ENCODE measurements around the gene ZFYVE9. TPM values are rescaled to one million over a fixed set of nuclear protein-coding genes. Genes with fewer than 3 reads are reported as not detected.

The ZFYVE9 gene
- total RNA-seq, 2 donors from 2014 or later: 15.8 to 18.5 TPM

- DNase-seq (ENCODE audit: low spot score): no peak
- H3K36me3 ChIP-seq: no peaks in the 10 kb centered on the region
- TF ChIP-seq, protein P1, sequence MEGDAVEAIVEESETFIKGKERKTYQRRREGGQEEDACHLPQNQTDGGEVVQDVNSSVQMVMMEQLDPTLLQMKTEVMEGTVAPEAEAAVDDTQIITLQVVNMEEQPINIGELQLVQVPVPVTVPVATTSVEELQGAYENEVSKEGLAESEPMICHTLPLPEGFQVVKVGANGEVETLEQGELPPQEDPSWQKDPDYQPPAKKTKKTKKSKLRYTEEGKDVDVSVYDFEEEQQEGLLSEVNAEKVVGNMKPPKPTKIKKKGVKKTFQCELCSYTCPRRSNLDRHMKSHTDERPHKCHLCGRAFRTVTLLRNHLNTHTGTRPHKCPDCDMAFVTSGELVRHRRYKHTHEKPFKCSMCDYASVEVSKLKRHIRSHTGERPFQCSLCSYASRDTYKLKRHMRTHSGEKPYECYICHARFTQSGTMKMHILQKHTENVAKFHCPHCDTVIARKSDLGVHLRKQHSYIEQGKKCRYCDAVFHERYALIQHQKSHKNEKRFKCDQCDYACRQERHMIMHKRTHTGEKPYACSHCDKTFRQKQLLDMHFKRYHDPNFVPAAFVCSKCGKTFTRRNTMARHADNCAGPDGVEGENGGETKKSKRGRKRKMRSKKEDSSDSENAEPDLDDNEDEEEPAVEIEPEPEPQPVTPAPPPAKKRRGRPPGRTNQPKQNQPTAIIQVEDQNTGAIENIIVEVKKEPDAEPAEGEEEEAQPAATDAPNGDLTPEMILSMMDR (IDR thresholded peaks at IDR 0.05): peak; percentile 40 to 77
Observed at GRCh38 chr1:52127181-52128180, 14.4 kb upstream of the ZFYVE9 start.

DNA sequence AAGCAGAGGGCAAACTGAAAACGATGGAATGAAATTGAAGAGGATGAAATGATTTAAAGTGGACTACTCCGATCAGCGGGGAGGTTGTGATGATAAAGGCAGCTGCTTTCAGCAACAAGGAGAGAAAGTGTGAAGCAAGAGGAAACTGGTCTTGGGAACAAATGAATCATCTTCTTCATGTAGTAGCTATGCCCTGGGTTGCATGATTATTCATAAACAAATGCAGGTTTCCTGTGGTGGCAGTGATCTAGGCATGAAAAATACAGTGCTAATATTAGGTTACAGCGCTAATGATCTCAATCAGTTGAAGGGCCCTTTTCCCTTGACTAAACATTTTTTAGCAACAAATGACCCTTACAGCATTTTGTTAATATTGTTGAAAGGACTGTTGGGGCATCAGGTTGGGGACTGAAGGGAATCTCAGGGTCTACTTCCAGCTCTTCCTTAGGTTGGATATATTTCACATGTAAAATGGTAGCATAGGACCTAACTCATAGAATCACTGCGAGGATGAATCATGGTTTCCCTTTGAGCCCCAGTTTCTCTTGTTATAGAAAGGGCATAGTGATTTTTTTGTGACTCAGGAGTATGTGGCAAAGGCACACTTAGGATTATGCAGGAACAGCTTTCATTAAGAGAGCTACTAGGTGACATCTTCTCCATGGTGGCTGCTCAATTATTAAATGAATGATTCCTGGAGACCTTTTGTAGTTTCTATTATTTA, 1.9 kb upstream of the ZFYVE9 start:
- Histone ChIP-seq H3K4me3 (no peak overlapping the region), H3K27me3 (no peaks in the 10 kb centered on the region), H3K9me3 (no peaks in the 10 kb centered on the region), H3K27ac (no peak overlapping the region), H3K4me1 (peaks cover 0 to 27% of the 10 kb centered on the region in 2 donors), H3K36me3 (no peaks in the 10 kb centered on the region)
- DNase-seq (ENCODE audit: low spot score): no peak
- TF ChIP-seq, protein P1 (IDR thresholded peaks at IDR 0.05): no peak

More at GRCh38 chr1:52127181-52128180, 14.4 kb upstream of the ZFYVE9 start:
- Histone ChIP-seq H3K27me3 (no peaks in the 10 kb centered on the region), H3K9me3 (no peaks in the 10 kb centered on the region), H3K4me1 (no peaks in the 10 kb centered on the region), H3K4me3 (no peak overlapping the region), H3K27ac (no peak overlapping the region)

DNA sequence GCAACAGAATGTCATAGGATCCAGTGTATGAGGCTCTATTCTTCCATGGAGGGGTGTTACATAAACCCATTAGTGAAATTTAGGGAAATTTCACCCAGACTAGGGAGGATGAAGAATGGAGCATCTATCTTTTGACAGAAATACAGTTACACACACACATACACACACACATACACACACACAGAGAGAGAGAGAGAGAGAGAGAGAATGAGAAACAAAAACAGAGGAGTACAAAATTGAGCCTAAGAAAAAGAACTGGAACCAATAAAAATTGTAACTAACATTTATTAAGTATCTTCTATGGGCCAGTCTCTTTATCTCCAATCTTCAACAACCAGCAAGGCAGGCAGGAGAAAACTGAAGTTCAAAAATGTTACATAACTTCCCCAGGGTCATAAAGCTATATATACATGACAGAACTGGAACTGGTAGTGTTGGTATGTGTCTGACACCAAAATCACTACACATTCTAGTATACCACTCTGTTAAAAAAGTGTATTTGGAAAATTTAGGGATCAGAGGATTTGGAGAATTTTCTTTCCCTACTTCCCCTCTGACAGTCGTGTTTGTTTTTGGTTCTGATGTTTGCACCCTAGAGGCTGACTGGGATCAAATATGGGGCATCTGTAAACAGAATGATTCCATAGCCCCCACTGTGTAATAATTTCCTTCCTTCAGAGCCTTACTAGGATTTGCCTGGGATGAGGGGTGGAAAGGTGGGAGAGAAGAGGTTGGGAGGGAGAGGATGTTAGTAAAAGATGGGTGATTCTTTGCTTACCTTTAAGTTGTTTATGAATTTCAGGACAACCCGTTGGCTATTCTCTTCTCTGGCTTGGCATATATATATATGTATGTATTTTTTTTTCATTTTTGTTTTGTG, 1.0 kb upstream of the ZFYVE9 start:
- Histone ChIP-seq H3K27ac (peak overlapping the region; percentile 86 to 95), H3K4me3 (peak overlapping the region in 1 of 2 donors; percentile 96), H3K9me3 (no peaks in the 10 kb centered on the region), H3K27me3 (no peaks in the 10 kb centered on the region), H3K36me3 (no peaks in the 10 kb centered on the region), H3K4me1 (peaks cover 0 to 27% of the 10 kb centered on the region in 2 donors)
- DNase-seq (ENCODE audit: low spot score): no peak
- TF ChIP-seq, protein P1 (IDR thresholded peaks at IDR 0.05): no peak

DNA sequence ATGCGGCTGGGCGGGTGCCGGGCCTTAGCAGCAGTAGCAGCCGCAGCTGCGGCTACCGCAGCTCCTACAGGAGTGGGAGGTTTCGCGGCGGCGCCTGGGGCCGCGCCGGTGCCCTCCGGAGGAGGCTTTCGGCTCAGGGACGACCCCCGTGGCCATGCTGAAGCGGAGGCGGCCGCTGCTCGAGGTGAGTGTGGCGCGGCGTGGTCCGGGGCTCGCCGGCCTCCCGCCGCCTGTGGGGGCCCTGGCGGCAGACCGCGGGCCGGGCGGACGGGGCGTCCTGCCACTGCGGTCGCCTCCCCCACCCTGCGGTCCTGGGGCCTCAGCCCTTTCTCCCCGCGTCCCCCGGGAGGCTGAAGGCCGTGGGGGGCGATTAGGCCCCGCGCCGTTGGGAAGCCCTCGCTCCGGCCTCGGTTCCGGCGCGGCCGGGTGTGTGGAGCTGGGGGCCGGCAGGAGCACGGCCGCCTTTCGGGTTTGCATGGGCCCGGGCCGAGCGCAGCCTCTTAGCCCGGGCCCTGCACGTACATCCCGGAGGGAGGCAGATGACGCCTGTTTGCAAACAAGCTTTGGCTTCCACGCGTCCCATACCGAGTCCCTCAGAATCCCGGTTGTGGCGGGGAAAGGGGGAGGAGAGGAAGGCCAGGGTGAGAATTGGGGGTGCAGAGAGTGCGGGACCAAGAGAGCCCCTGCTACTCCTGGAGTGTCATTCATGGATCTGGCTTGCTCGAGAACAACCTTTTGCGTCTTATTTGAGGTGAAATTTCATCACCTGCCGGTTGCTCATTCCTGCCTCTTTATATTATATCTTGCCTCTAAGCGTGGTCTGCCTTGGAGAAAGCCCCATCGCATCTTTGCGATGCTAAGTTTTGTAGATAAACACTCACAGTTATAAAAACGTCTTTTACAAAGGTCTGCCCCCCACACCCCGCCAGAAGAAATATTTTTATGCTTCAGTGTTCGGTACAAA, 613 bp downstream of the ZFYVE9 start:
- peak overlapping the region; percentile 86 to 95 for H3K27ac ChIP-seq
- no peaks in the 10 kb centered on the region for H3K36me3 ChIP-seq
- DNase-seq (ENCODE audit: low spot score): peak; percentile 59
- H3K4me3 ChIP-seq: peak overlapping the region; percentile 94 to 96
- H3K27me3 ChIP-seq: no peaks in the 10 kb centered on the region
- H3K9me3 ChIP-seq: no peaks in the 10 kb centered on the region
- peaks cover 0 to 27% of the 10 kb centered on the region in 2 donors for H3K4me1 ChIP-seq
- TF ChIP-seq, protein P1 (IDR thresholded peaks at IDR 0.05): peak in 1 of 2 donors; percentile 24
